ENCODE measurements around the gene PROM1.

PROM1 gene

GRCh38 chr4:16106956-16107355, 23.1 kb upstream of the PROM1 start:
- DNase-seq: no peak

GRCh38 chr4:16104520-16104919, 20.7 kb upstream of the PROM1 start:
- DNase-seq: no peak

- DNase-seq: no peak
Observed at GRCh38 chr4:16102356-16102755, 18.5 kb upstream of the PROM1 start.

- DNase-seq: no peak
Observed at GRCh38 chr4:16100833-16101232, 17.0 kb upstream of the PROM1 start.

GRCh38 chr4:16092682-16093319, 9.0 kb upstream of the PROM1 start:
- no peak for DNase-seq

- no peak for DNase-seq
Observed at GRCh38 chr4:16090096-16090705, 6.4 kb upstream of the PROM1 start.

- no peak for DNase-seq
Observed at GRCh38 chr4:16089156-16089555, 5.3 kb upstream of the PROM1 start.

GRCh38 chr4:16088601-16089000, 4.8 kb upstream of the PROM1 start:
- DNase-seq: no peak

GRCh38 chr4:16085822-16086221, 2.0 kb upstream of the PROM1 start:
- no peak for DNase-seq

GRCh38 chr4:16082426-16083240, 1.2 kb downstream of the PROM1 start:
- peak; percentile 9 for DNase-seq

GRCh38 chr4:16082041-16082425, 1.8 kb downstream of the PROM1 start:
- no peak for DNase-seq

- DNase-seq: no peak
Observed at GRCh38 chr4:16079046-16079445, 4.8 kb downstream of the PROM1 start.

- DNase-seq: no peak
Observed at GRCh38 chr4:16078195-16078760, 5.5 kb downstream of the PROM1 start.

GRCh38 chr4:16077786-16078185, 6.0 kb downstream of the PROM1 start:
- DNase-seq: no peak

- no peak for DNase-seq
Observed at GRCh38 chr4:16075975-16076757, 7.7 kb downstream of the PROM1 start.

- no peak for DNase-seq
Observed at GRCh38 chr4:16075061-16075460, 8.8 kb downstream of the PROM1 start.

GRCh38 chr4:16072168-16072567, 11.7 kb downstream of the PROM1 start:
- DNase-seq: no peak

GRCh38 chr4:16070203-16070602, 13.6 kb downstream of the PROM1 start:
- DNase-seq: no peak

- DNase-seq: no peak
Observed at GRCh38 chr4:16067515-16067914, 16.3 kb downstream of the PROM1 start.

- DNase-seq: no peak
Observed at GRCh38 chr4:16066586-16067128, 17.2 kb downstream of the PROM1 start.

GRCh38 chr4:16065066-16065465, 18.8 kb downstream of the PROM1 start:
- DNase-seq: no peak

GRCh38 chr4:16062601-16063000, 21.2 kb downstream of the PROM1 start:
- DNase-seq: no peak
